IMR-90 (cell line): Measurements from ENCODE around the gene TBC1D22A. TPM values are rescaled to one million over a fixed set of nuclear protein-coding genes. Genes with fewer than 3 reads are reported as not detected.
A peak's percentile ranks its signal among the peaks of the same experiment; 100 is the strongest.

Source experiments
- ATAC-seq: fragments of 200-7000 bp; cut with Tn5 transposase; 2 replicates; pipeline ENCODE4 v1.9.1; 2020; ENCODE audit warnings: low read depth, mild to moderate bottlenecking, moderate library complexity
- BruUV-seq: library from RNA; stranded (reverse); fragments of 400-500 nt; replicated peaks from 2 replicates; lab custom pipeline; 2021; lab: Mats Ljungman, UMichigan
- CTCF ChIA-PET: fragments of 300-600 bp; formaldehyde crosslinking; extraction: SDS; loops from one replicate; lab custom pipeline; 2021; ENCODE audit warnings: antibody characterized with exemption; lab: Yijun Ruan, JAX
- POLR2A ChIA-PET: fragments of 300-600 bp; sonication (Branson Sonifier 250); formaldehyde crosslinking; loops from one replicate; lab custom pipeline; 2022; ENCODE audit warnings: antibody characterized with exemption; ENCODE audit not compliant: unreplicated experiment; lab: Charles Lee
- DNase-seq: peaks from one replicate; pipeline ENCODE4 v3.0.0; 2013
- H2AFZ ChIP-seq: replicated peaks from 2 replicates; pipeline ENCODE3; 2013; ENCODE audit warnings: low read length, mild to moderate bottlenecking; ENCODE audit not compliant: poor library complexity
- H2AK5ac ChIP-seq: 2 replicates; pipeline ENCODE4 v1.6.1; 2013; ENCODE audit warnings: low read depth, low read length, inconsistent platforms
- H2AK9ac ChIP-seq: replicated peaks from 2 replicates; pipeline ENCODE3; 2013; ENCODE audit warnings: mild to moderate bottlenecking, low read depth, low read length, moderate library complexity; ENCODE audit not compliant: poor library complexity
- H2BK120ac ChIP-seq: 2 replicates; pipeline ENCODE4 v1.6.1; 2013; ENCODE audit warnings: low read depth, low read length, inconsistent platforms
- H2BK15ac ChIP-seq: 3 replicates; pipeline ENCODE4 v1.6.1; 2013; ENCODE audit warnings: low read depth, low read length, inconsistent platforms
- H2BK20ac ChIP-seq: 2 replicates; pipeline ENCODE4 v1.6.1; 2013; ENCODE audit warnings: low read depth, mild to moderate bottlenecking, inconsistent platforms, low read length, moderate library complexity
- H2BK5ac ChIP-seq: 2 replicates; pipeline ENCODE4 v1.6.1; 2013; ENCODE audit warnings: mild to moderate bottlenecking, low read depth, low read length, inconsistent platforms; ENCODE audit not compliant: poor library complexity, severe bottlenecking
- H3K14ac ChIP-seq: replicated peaks from 2 replicates; pipeline ENCODE4 v1.6.1; 2013; ENCODE audit warnings: low read depth, low read length, inconsistent platforms
- H3K18ac ChIP-seq: 2 replicates; pipeline ENCODE4 v1.6.1; 2013; ENCODE audit warnings: low read depth, low read length, control low read depth
- H3K23ac ChIP-seq: 2 replicates; pipeline ENCODE4 v1.6.1; 2013; ENCODE audit warnings: low read depth, low read length, inconsistent platforms
- H3K27ac ChIP-seq: 2 replicates; pipeline ENCODE4 v1.5.1; 2013; ENCODE audit warnings: mild to moderate bottlenecking, control low read depth, low read length; ENCODE audit not compliant: insufficient read depth
- H3K27me3 ChIP-seq: 2 replicates; pipeline ENCODE4 v1.6.1; 2013; ENCODE audit warnings: low read length; ENCODE audit not compliant: control insufficient read depth, insufficient read depth
- H3K36me3 ChIP-seq: 2 replicates; pipeline ENCODE4 v1.6.1; 2013; ENCODE audit warnings: low read length, mixed read lengths; ENCODE audit not compliant: control insufficient read depth, insufficient read depth
- H3K4ac ChIP-seq: 2 replicates; pipeline ENCODE4 v1.6.1; 2013; ENCODE audit warnings: low read depth, low read length, inconsistent platforms
- H3K4me1 ChIP-seq: 2 replicates; pipeline ENCODE4 v1.6.1; 2013; ENCODE audit warnings: low read length, mixed read lengths; ENCODE audit not compliant: control insufficient read depth, insufficient read depth
- H3K4me2 ChIP-seq: 2 replicates; pipeline ENCODE4 v1.6.1; 2013; ENCODE audit warnings: low read depth, mild to moderate bottlenecking, control low read depth, low read length, moderate library complexity
- H3K4me3 ChIP-seq: 2 replicates; pipeline ENCODE4 v1.5.1; 2013; ENCODE audit warnings: low read depth, mild to moderate bottlenecking, control low read depth, low read length, moderate library complexity; ENCODE audit not compliant: insufficient read depth
- H3K56ac ChIP-seq: 2 replicates; pipeline ENCODE4 v1.6.1; 2013; ENCODE audit warnings: low read length, inconsistent platforms; ENCODE audit not compliant: insufficient read depth; ENCODE audit errors: extremely low read depth
- H3K79me1 ChIP-seq, 2 experiments: 2 replicates each; pipeline ENCODE4 v1.6.1; 2013; ENCODE audit warnings: low read length in 2 of 2, inconsistent platforms in 1 of 2, low read depth in 1 of 2
- H3K9ac ChIP-seq: 2 replicates; pipeline ENCODE4 v1.6.1; 2013; ENCODE audit warnings: low read depth, low read length, control low read depth
- H3K9me1 ChIP-seq: 2 replicates; pipeline ENCODE4 v1.6.1; 2013; ENCODE audit warnings: low read length, inconsistent platforms; ENCODE audit not compliant: insufficient read depth
- H3K9me3 ChIP-seq: 2 replicates; pipeline ENCODE4 v1.6.1; 2013; ENCODE audit warnings: low read length; ENCODE audit not compliant: control insufficient read depth, insufficient read depth
- H4K20me1 ChIP-seq: 2 replicates; pipeline ENCODE4 v1.6.1; 2013; ENCODE audit warnings: low read length, inconsistent platforms; ENCODE audit not compliant: insufficient read depth
- H4K5ac ChIP-seq: 2 replicates; pipeline ENCODE4 v1.6.1; 2013; ENCODE audit warnings: mild to moderate bottlenecking, low read depth, low read length, control low read depth
- H4K8ac ChIP-seq, 2 experiments: 2 replicates each; pipeline ENCODE4 v1.6.1; 2013; ENCODE audit warnings: low read depth in 2 of 2, low read length in 2 of 2, control low read depth in 1 of 2, inconsistent platforms in 1 of 2
- H4K91ac ChIP-seq: 2 replicates; pipeline ENCODE4 v1.6.1; 2013; ENCODE audit warnings: low read depth, low read length, inconsistent platforms; ENCODE audit not compliant: insufficient read depth
- MAFK ChIP-seq: IDR thresholded peaks from 2 replicates; pipeline ENCODE4 v1.6.1; 2012; ENCODE audit warnings: low read depth, low read length, improper control_type of control experiment
- MAZ ChIP-seq: IDR thresholded peaks from 2 replicates; pipeline ENCODE4 v1.6.1; 2012; ENCODE audit warnings: low read depth, mild to moderate bottlenecking, low read length, improper control_type of control experiment, moderate library complexity, borderline replicate concordance
- WGBS, 2 experiments: methylation state at CpG; one replicate each; pipeline versions ENCODE4 v1.1.5 to v1.1.7; 2013; ENCODE audit warnings: missing lambda C conversion rate in 2 of 2; ENCODE audit not compliant: insufficient read length in 1 of 2; ENCODE audit errors: extremely low coverage in 2 of 2; 5-methylcytosine and 5-hydroxymethylcytosine counted together
- dilution Hi-C: fragments of 300-500 bp; cut with HindIII; formaldehyde crosslinking; loops from one replicate; pipeline ENCODE4 v1.14.3; 2018; ENCODE audit warnings: low sequenced_read_pairs; ENCODE audit not compliant: unreplicated experiment
- in situ Hi-C: fragments of 300-500 bp; cut with MboI; formaldehyde crosslinking; loops from 3 replicates; pipeline ENCODE4 v1.14.3; 2019; ENCODE audit warnings: low sequenced_read_pairs, inconsistent platforms, mixed read lengths
- intact Hi-C: fragments of 100-400 bp; cut with micrococcal nuclease; formaldehyde crosslinking; loops from 2 replicates; pipeline ENCODE4 v1.10.0; 2022
- polyA plus RNA-seq, 3 experiments: library from polyadenylated mRNA; depleted of rRNA; stranded (reverse); fragments of >200 nt; gene quantifications; 2 replicates each; pipeline ENCODE4 v1.2.3, GENCODE V29; 2012; ENCODE audit warnings: low replicate concordance in 1 of 3
- total RNA-seq: library from RNA; depleted of rRNA; stranded (reverse); fragments of >200 nt; gene quantifications from 2 replicates; pipeline ENCODE4 v1.2.3, GENCODE V29; 2012

TBC1D22A gene
- total and polyA plus RNA-seq, 2 of the 4 experiments (the other 2 are of a cell fraction), result 9.0 to 16.7 TPM

- Histone ChIP-seq H3K36me3 (peaks cover 2% of the 10 kb centered on the region; the same call in 1 of the 2 replicates), H3K9me3 (no peaks in the 10 kb centered on the region), H3K27ac (no peak overlapping the region), H4K91ac (no peak overlapping the region), H2AFZ (peak overlapping the region; percentile 23), H2AK9ac (peak overlapping the region; percentile 12), H2BK20ac (no peak overlapping the region), H3K9me1 (no peaks in the 10 kb centered on the region; the same call in 1 of the 2 replicates), H3K14ac (no peak overlapping the region), H3K56ac (no peak overlapping the region), H3K18ac (no peak overlapping the region), H4K8ac (0 out of 4 replicates have a peak overlapping the region, but pooled peaks of 1 of the 2 experiments have one; percentile 25), H3K23ac (no peak overlapping the region), H3K4me3 (no peak overlapping the region), H2BK15ac (no peak overlapping the region), H3K4ac (no peak overlapping the region), H4K5ac (no peak overlapping the region), H3K4me2 (no peak overlapping the region), H2AK5ac (no peak overlapping the region), H3K4me1 (no peaks in the 10 kb centered on the region), H3K9ac (no peak overlapping the region), H3K79me1 (no peaks in the 10 kb centered on the region), H3K27me3 (no peaks in the 10 kb centered on the region), H2BK120ac (no peak overlapping the region), H4K20me1 (no peaks in the 10 kb centered on the region; the same call in 1 of the 2 replicates), H2BK5ac (no peak overlapping the region)
- dilution Hi-C loops, result no loop called here
- no peak for DNase-seq
- 90% methylated on average over 9 of the region's 16 CpGs; no CpG with 5 or more reads in 1 of the 2 experiments for WGBS, 2 experiments
- BruUV-seq, result no TSS peak
- intact Hi-C loops, result no loop called here
- ChIA-PET CTCF (no interaction called here), POLR2A (no interaction called here)
- in situ Hi-C loops, result no loop called here
- no peak for ATAC-seq
- TF ChIP-seq MAFK (no peak), MAZ (no peak)
Measured at GRCh38 chr22:47123827-47124442, 361.5 kb downstream of the TBC1D22A start.
